Neural cell (in vitro differentiated cells): ENCODE measurements around the gene INPP5D. TPM values are rescaled to one million over a fixed set of nuclear protein-coding genes. Genes with fewer than 3 reads are reported as not detected.

ENCODE experiments used
- H2AFZ ChIP-seq: fragments of 200-600, 300-800 bp; sonication (generic), shearing (Covaris generic); 2 replicates; pipeline ENCODE4 v1.6.0; 2014; ENCODE audit warnings: low read depth, mild to moderate bottlenecking, antibody characterized with exemption, low read length, moderate library complexity
- H3F3A ChIP-seq: fragments of 200-600 bp; shearing (Covaris generic); 2 replicates; pipeline ENCODE4 v1.6.1; 2016; ENCODE audit warnings: mild to moderate bottlenecking, moderate library complexity, mixed read lengths, antibody characterized with exemption, low read length; ENCODE audit not compliant: insufficient read depth, poor library complexity, severe bottlenecking
- H3K27ac ChIP-seq: fragments of 200-600, 300-800 bp; sonication (generic), shearing (Covaris generic); 2 replicates; pipeline ENCODE4 v1.5.1; 2014; ENCODE audit warnings: mild to moderate bottlenecking, low read length, moderate library complexity
- H3K27me3 ChIP-seq: fragments of 300-800, 200-600 bp; sonication (generic), shearing (Covaris generic); 2 replicates; pipeline ENCODE4 v1.6.0; 2014; ENCODE audit warnings: mild to moderate bottlenecking, low read depth, low read length, moderate library complexity; ENCODE audit not compliant: insufficient read depth
- H3K36me3 ChIP-seq: fragments of 300-800, 200-600 bp; sonication (generic), shearing (Covaris generic); 2 replicates; pipeline ENCODE4 v1.5.1; 2014; ENCODE audit warnings: mild to moderate bottlenecking, antibody characterized with exemption, low read length, moderate library complexity; ENCODE audit not compliant: insufficient read depth
- H3K4me2 ChIP-seq: fragments of 300-800, 200-600 bp; sonication (generic), shearing (Covaris generic); 2 replicates; pipeline ENCODE4 v1.6.0; 2014; ENCODE audit warnings: mild to moderate bottlenecking, low read length
- H3K4me3 ChIP-seq: fragments of 300-800, 200-600 bp; sonication (generic), shearing (Covaris generic); 2 replicates; pipeline ENCODE4 v1.5.1; 2014; ENCODE audit warnings: mild to moderate bottlenecking, low read length, moderate library complexity
- H3K79me2 ChIP-seq: fragments of 200-600 bp; shearing (Covaris generic); replicated peaks from 2 replicates; pipeline ENCODE4 v1.6.0; 2014; ENCODE audit warnings: mild to moderate bottlenecking, low read length, moderate library complexity; ENCODE audit not compliant: insufficient read depth
- H3K9ac ChIP-seq: fragments of 300-800, 200-600 bp; sonication (generic), shearing (Covaris generic); 2 replicates; pipeline ENCODE4 v1.6.1; 2016; ENCODE audit warnings: mild to moderate bottlenecking, low read length, mixed read lengths
- H3K9me2 ChIP-seq: fragments of 200-600 bp; shearing (Covaris generic); 2 replicates; pipeline ENCODE4 v1.6.1; 2016; ENCODE audit warnings: mild to moderate bottlenecking, low read length, mixed read lengths; ENCODE audit not compliant: insufficient read depth
- H3K9me3 ChIP-seq: fragments of 200-600, 300-800 bp; sonication (generic), shearing (Covaris generic); 2 replicates; pipeline ENCODE4 v1.6.1; 2016; ENCODE audit warnings: mild to moderate bottlenecking, mixed run types, low read length, moderate library complexity, mixed read lengths
- H4K20me1 ChIP-seq: fragments of 200-600 bp; shearing (Covaris generic); 2 replicates; pipeline ENCODE4 v1.6.1; 2016; ENCODE audit warnings: mild to moderate bottlenecking, mixed run types; ENCODE audit not compliant: insufficient read depth
- CTCF ChIP-seq: fragments of 450-650 bp; IDR thresholded peaks from 2 replicates; pipeline ENCODE4 v1.5.1; 2014; ENCODE audit warnings: antibody characterized with exemption, mild to moderate bottlenecking, moderate library complexity; ENCODE audit not compliant: poor library complexity, severe bottlenecking
- EP300 ChIP-seq: fragments of 450-650 bp; conservative IDR thresholded peaks from 2 replicates; pipeline ENCODE4 v1.6.1; 2014; ENCODE audit warnings: antibody characterized with exemption, mild to moderate bottlenecking, moderate library complexity; ENCODE audit not compliant: poor library complexity, severe bottlenecking
- EZH2 ChIP-seq: fragments of 200-600, 300-800 bp; shearing (Covaris generic), sonication (generic); IDR thresholded peaks from 2 replicates; pipeline ENCODE4 v1.6.1; 2014; ENCODE audit warnings: antibody characterized with exemption, low read length, borderline replicate concordance, mild to moderate bottlenecking; ENCODE audit not compliant: insufficient read depth, poor library complexity, severe bottlenecking
- MXI1 ChIP-seq: fragments of 450-650 bp; conservative IDR thresholded peaks from 2 replicates; pipeline ENCODE4 v1.6.1; 2014; ENCODE audit warnings: antibody characterized with exemption, mild to moderate bottlenecking; ENCODE audit not compliant: poor library complexity, severe bottlenecking
- POLR2AphosphoS5 ChIP-seq: IDR thresholded peaks from 2 replicates; pipeline ENCODE4 v1.6.1; 2012
- RAD21 ChIP-seq: fragments of 450-650 bp; conservative IDR thresholded peaks from 2 replicates; pipeline ENCODE4 v1.6.1; 2014; ENCODE audit warnings: antibody characterized with exemption, mild to moderate bottlenecking, moderate library complexity
- REST ChIP-seq: IDR thresholded peaks from 2 replicates; pipeline ENCODE4 v1.6.1; 2012; ENCODE audit warnings: borderline replicate concordance
- SMC3 ChIP-seq: fragments of 450-650 bp; conservative IDR thresholded peaks from 2 replicates; pipeline ENCODE4 v1.6.1; 2014; ENCODE audit warnings: antibody characterized with exemption, mild to moderate bottlenecking, moderate library complexity; ENCODE audit not compliant: poor library complexity
- TAF1 ChIP-seq: IDR thresholded peaks from 2 replicates; pipeline ENCODE4 v1.6.1; 2012; ENCODE audit warnings: low read depth
- polyA plus RNA-seq: library from polyadenylated mRNA; depleted of rRNA; stranded (reverse); fragments of >200 nt; gene quantifications from 2 replicates; pipeline ENCODE4 v1.2.3, GENCODE V29; 2014

The INPP5D gene
- polyA plus RNA-seq, 1 donor from 2014 or later = not detected

GRCh38 chr2:233147829-233148167 lies 87.7 kb downstream of the INPP5D start:
- TF ChIP-seq EZH2 (no peak), RAD21 (no peak), POLR2AphosphoS5 (no peak), MXI1 (no peak), REST (no peak), EP300 (no peak), SMC3 (no peak), CTCF (no peak), TAF1 (no peak)
- H4K20me1 ChIP-seq = no peaks in the 10 kb centered on the region
- H3F3A ChIP-seq = no peaks in the 10 kb centered on the region
- H3K27ac ChIP-seq = no peak overlapping the region
- no peaks in the 10 kb centered on the region for H3K9me2 ChIP-seq
- no peaks in the 10 kb centered on the region for H3K9me3 ChIP-seq
- no peak overlapping the region for H3K4me3 ChIP-seq
- no peaks in the 10 kb centered on the region for H3K79me2 ChIP-seq
- no peaks in the 10 kb centered on the region for H3K27me3 ChIP-seq
- no peak overlapping the region for H3K9ac ChIP-seq
- H3K4me2 ChIP-seq = no peak overlapping the region
- no peak overlapping the region for H2AFZ ChIP-seq
- H3K36me3 ChIP-seq = no peaks in the 10 kb centered on the region

- H3K79me2 ChIP-seq = no peaks in the 10 kb centered on the region
- no peaks in the 10 kb centered on the region for H3K9me3 ChIP-seq
- TF ChIP-seq EZH2 = no peak
- no peak for TF ChIP-seq TAF1
- no peak for TF ChIP-seq POLR2AphosphoS5
- no peak for TF ChIP-seq RAD21
- H3K27ac ChIP-seq = no peak overlapping the region
- H4K20me1 ChIP-seq = no peaks in the 10 kb centered on the region
- no peak overlapping the region for H3K9ac ChIP-seq
- no peaks in the 10 kb centered on the region for H3F3A ChIP-seq
- no peaks in the 10 kb centered on the region for H3K27me3 ChIP-seq
- no peak overlapping the region for H3K4me2 ChIP-seq
- no peak overlapping the region for H2AFZ ChIP-seq
- H3K9me2 ChIP-seq = no peaks in the 10 kb centered on the region
- H3K4me3 ChIP-seq = no peak overlapping the region
- H3K36me3 ChIP-seq = no peaks in the 10 kb centered on the region
Measured at GRCh38 chr2:233148354-233148753, 88.2 kb downstream of the INPP5D start.

- no peaks in the 10 kb centered on the region for H4K20me1 ChIP-seq
- H3K9ac ChIP-seq = no peak overlapping the region
- no peak overlapping the region for H3K27ac ChIP-seq
- no peak for TF ChIP-seq MXI1
- H3K27me3 ChIP-seq = no peaks in the 10 kb centered on the region
- H3F3A ChIP-seq = no peaks in the 10 kb centered on the region
- H2AFZ ChIP-seq = no peak overlapping the region
- H3K4me3 ChIP-seq = no peak overlapping the region
- no peaks in the 10 kb centered on the region for H3K79me2 ChIP-seq
- no peaks in the 10 kb centered on the region for H3K36me3 ChIP-seq
- H3K9me2 ChIP-seq = no peaks in the 10 kb centered on the region
- no peaks in the 10 kb centered on the region for H3K9me3 ChIP-seq
- H3K4me2 ChIP-seq = no peak overlapping the region
Measured at GRCh38 chr2:233152541-233152940, 92.4 kb downstream of the INPP5D start.
